GM10266 (cell line): ENCODE results near the gene MRC2.
"Not testable (repeated sequence)": the region's sequence is repeated elsewhere in the genome, so short reads cannot be mapped to it uniquely, and the experiment has no call there.

Experiments
- DNase-seq: peaks from one replicate; pipeline ENCODE4 v3.0.0; 2012; ENCODE audit errors: extremely low spot score
- CTCF ChIP-seq: IDR thresholded peaks from 2 replicates; pipeline ENCODE4 v1.5.1; 2012; ENCODE audit warnings: mild to moderate bottlenecking, low read depth; ENCODE audit not compliant: control insufficient read depth, insufficient read depth; ENCODE audit errors: missing control alignments

The MRC2 gene

GRCh38 chr17:62692159-62692651, 64.7 kb downstream of the MRC2 start:
- no peak for TF ChIP-seq CTCF

GRCh38 chr17:62692721-62693431, 65.4 kb downstream of the MRC2 start:
- DNase-seq: no peak
- no peak for TF ChIP-seq CTCF

More at GRCh38 chr17:62692159-62692651, 64.7 kb downstream of the MRC2 start:
- DNase-seq: no peak

GRCh38 chr17:62693616-62694409, 66.3 kb downstream of the MRC2 start:
- no peak for DNase-seq

GRCh38 chr17:62695093-62695738, 67.7 kb downstream of the MRC2 start:
- not testable (repeated sequence) for DNase-seq

More at GRCh38 chr17:62693616-62694409, 66.3 kb downstream of the MRC2 start:
- TF ChIP-seq CTCF: no peak

GRCh38 chr17:62696256-62696655, 68.8 kb downstream of the MRC2 start:
- no peak for DNase-seq
- TF ChIP-seq CTCF: no peak

- no peak for TF ChIP-seq CTCF
- DNase-seq: no peak
These were observed 69.4 kb downstream of the MRC2 start for GRCh38 chr17:62696726-62697490.

GRCh38 chr17:62698459-62698858, 71.0 kb downstream of the MRC2 start:
- not testable (repeated sequence) for DNase-seq
